ENCODE data around the gene CDH4. TPM values are rescaled to one million over a fixed set of nuclear protein-coding genes. Genes with fewer than 3 reads are reported as not detected.

CDH4 gene
- polyA plus RNA-seq, 1 donor (not counting 4 experiments of a cell fraction or from before 2014, with no cell fraction given) = 2.2 TPM

DNA sequence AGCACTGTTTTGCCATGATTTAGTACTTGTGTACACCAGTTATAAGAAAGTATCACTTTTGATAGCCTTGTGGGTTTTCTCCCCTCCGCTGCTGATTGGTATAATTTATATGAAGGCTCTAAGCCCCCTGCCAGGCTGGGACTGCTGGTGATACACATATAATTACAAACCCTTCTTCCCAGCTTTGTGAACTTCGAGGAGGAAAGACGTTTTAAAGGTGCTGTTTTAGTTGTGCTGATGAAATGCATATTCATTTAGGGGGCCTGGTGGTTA is 567.4 kb downstream of the CDH4 start:
- H3K4me1 ChIP-seq (ENCODE audit: control insufficient read depth, extremely low read depth, insufficient read depth, low read length) = no peaks in the 10 kb centered on the region
- H3K9ac ChIP-seq (ENCODE audit: control insufficient read depth, extremely low read depth, insufficient read depth, low read length) = no peak overlapping the region
- H3K27ac ChIP-seq (ENCODE audit: control insufficient read depth, insufficient read depth, low read length) = no peak overlapping the region
- no peak overlapping the region for H3K4me3 ChIP-seq (ENCODE audit: control insufficient read depth in 2 of 3, extremely low read depth in 1 of 3, insufficient read depth in 2 of 3, low read depth in 1 of 3, low read length in 3 of 3)
- H3K27me3 ChIP-seq (ENCODE audit: control insufficient read depth, extremely low read depth, insufficient read depth, low read length) = peaks cover 13% of the 10 kb centered on the region
- no peak for TF ChIP-seq EZH2 (IDR thresholded peaks at IDR 0.05; ENCODE audit: low read length)
- TF ChIP-seq, protein P1, sequence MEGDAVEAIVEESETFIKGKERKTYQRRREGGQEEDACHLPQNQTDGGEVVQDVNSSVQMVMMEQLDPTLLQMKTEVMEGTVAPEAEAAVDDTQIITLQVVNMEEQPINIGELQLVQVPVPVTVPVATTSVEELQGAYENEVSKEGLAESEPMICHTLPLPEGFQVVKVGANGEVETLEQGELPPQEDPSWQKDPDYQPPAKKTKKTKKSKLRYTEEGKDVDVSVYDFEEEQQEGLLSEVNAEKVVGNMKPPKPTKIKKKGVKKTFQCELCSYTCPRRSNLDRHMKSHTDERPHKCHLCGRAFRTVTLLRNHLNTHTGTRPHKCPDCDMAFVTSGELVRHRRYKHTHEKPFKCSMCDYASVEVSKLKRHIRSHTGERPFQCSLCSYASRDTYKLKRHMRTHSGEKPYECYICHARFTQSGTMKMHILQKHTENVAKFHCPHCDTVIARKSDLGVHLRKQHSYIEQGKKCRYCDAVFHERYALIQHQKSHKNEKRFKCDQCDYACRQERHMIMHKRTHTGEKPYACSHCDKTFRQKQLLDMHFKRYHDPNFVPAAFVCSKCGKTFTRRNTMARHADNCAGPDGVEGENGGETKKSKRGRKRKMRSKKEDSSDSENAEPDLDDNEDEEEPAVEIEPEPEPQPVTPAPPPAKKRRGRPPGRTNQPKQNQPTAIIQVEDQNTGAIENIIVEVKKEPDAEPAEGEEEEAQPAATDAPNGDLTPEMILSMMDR (optimal IDR thresholded peaks at IDR 0.05 in 1 of 3, IDR thresholded peaks at IDR 0.05 in 1 of 3, conservative IDR thresholded peaks at IDR 0.05 in 1 of 3; ENCODE audit: extremely low read depth in 1 of 3, insufficient read depth in 2 of 3, low read length in 3 of 3) = no peak
- no peaks in the 10 kb centered on the region for H3K9me1 ChIP-seq (ENCODE audit: control insufficient read depth, extremely low read depth, insufficient read depth, low read length)
- peaks cover 6% of the 10 kb centered on the region for H4K20me1 ChIP-seq (ENCODE audit: control insufficient read depth, extremely low read depth, insufficient read depth, low read length)
- FAIRE-seq (no peak), DNase-seq (ENCODE audit: low read depth, low spot score) (no peak)
- H3K36me3 ChIP-seq (ENCODE audit: control insufficient read depth in 2 of 2, extremely low read depth in 1 of 2, insufficient read depth in 2 of 2, low read length in 2 of 2) = no peaks in the 10 kb centered on the region
- no peaks in the 10 kb centered on the region for H3K79me2 ChIP-seq (ENCODE audit: control insufficient read depth, insufficient read depth, low read length)
- no peak overlapping the region for H3K4me2 ChIP-seq (ENCODE audit: control insufficient read depth, extremely low read depth, insufficient read depth, low read depth, low read length)
- no peak overlapping the region for H2AFZ ChIP-seq (ENCODE audit: control insufficient read depth, low read length)
- dilution Hi-C loops (cut with MboI; ENCODE audit: extremely low pct_ligation_motif_present, low sequenced_read_pairs) = no loop called here
- no peaks in the 10 kb centered on the region for H3K9me3 ChIP-seq (ENCODE audit: control insufficient read depth, low read depth, low read length)

DNA sequence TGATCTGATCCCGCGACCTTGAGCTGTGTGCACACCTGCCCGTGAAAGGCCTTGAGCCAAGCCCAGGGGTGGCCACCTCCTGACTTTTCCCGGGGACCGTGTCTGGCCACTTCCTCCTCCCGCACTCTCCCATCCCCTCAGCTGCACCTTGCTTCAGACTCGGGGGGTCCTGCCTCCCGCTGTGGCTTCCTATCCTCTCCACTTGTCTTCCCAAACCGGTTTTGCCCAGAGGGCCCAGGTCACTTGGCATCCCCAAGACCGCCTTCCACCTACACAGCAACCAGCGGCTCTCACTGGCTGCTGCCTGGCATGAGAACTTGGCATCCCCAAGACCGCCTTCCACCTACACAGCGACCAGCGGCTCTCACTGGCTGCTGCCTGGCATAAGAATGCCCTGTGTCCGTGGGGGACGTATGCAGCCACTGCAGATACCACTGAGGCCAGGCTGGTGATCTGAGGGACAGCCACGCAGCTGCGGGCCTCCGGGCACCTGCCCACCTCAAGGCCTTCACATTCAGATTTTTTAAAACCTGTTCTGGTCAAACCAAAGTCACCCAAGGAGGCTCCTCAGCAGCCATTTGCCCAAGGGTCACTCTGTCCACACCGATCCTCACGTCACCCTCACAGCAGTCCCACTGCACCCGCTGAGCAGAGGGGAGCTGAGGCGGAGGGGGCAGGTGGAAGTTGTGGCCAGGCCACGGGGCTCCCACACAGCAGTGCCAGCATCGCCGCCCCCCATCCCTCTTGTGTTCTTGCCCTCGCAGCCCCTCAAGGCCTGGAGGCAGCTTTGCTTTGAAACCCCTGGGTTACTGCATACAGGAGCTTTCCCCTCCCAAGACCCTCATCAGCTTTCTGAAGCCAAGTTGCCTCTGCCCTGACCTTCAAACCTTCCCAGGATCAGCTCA is 568.1 kb downstream of the CDH4 start:
- H3K27ac ChIP-seq (ENCODE audit: control insufficient read depth, insufficient read depth, low read length) = no peak overlapping the region
- no peak for FAIRE-seq
- TF ChIP-seq EZH2 (IDR thresholded peaks at IDR 0.05; ENCODE audit: low read length) = no peak
- TF ChIP-seq, protein P1 (optimal IDR thresholded peaks at IDR 0.05 in 1 of 3, IDR thresholded peaks at IDR 0.05 in 1 of 3, conservative IDR thresholded peaks at IDR 0.05 in 1 of 3; ENCODE audit: extremely low read depth in 1 of 3, insufficient read depth in 2 of 3, low read length in 3 of 3) = no peak
- no peak overlapping the region for H2AFZ ChIP-seq (ENCODE audit: control insufficient read depth, low read length)
- no peaks in the 10 kb centered on the region for H3K9me1 ChIP-seq (ENCODE audit: control insufficient read depth, extremely low read depth, insufficient read depth, low read length)
- H3K9ac ChIP-seq (ENCODE audit: control insufficient read depth, extremely low read depth, insufficient read depth, low read length) = no peak overlapping the region
- no peak overlapping the region for H3K4me3 ChIP-seq (ENCODE audit: control insufficient read depth in 2 of 3, extremely low read depth in 1 of 3, insufficient read depth in 2 of 3, low read depth in 1 of 3, low read length in 3 of 3)
- DNase-seq (ENCODE audit: low read depth, low spot score) = no peak
- H3K27me3 ChIP-seq (ENCODE audit: control insufficient read depth, extremely low read depth, insufficient read depth, low read length) = peaks cover 9% of the 10 kb centered on the region
- H3K9me3 ChIP-seq (ENCODE audit: control insufficient read depth, low read depth, low read length) = no peaks in the 10 kb centered on the region
- H3K36me3 ChIP-seq (ENCODE audit: control insufficient read depth in 2 of 2, extremely low read depth in 1 of 2, insufficient read depth in 2 of 2, low read length in 2 of 2) = no peaks in the 10 kb centered on the region
- peaks cover 6% of the 10 kb centered on the region for H4K20me1 ChIP-seq (ENCODE audit: control insufficient read depth, extremely low read depth, insufficient read depth, low read length)
- dilution Hi-C loops (cut with MboI; ENCODE audit: extremely low pct_ligation_motif_present, low sequenced_read_pairs) = no loop called here
- H3K79me2 ChIP-seq (ENCODE audit: control insufficient read depth, insufficient read depth, low read length) = no peaks in the 10 kb centered on the region
- H3K4me2 ChIP-seq (ENCODE audit: control insufficient read depth, extremely low read depth, insufficient read depth, low read depth, low read length) = no peak overlapping the region
- no peaks in the 10 kb centered on the region for H3K4me1 ChIP-seq (ENCODE audit: control insufficient read depth, extremely low read depth, insufficient read depth, low read length)

All from keratinocyte (primary cell).